Keratinocyte (primary cell): ENCODE data around the gene GFRA3.

ENCODE experiments used
- CTCF ChIP-seq, 3 experiments: IDR thresholded peaks in 1 of 3; conservative IDR thresholded peaks in 1 of 3; optimal IDR thresholded peaks in 1 of 3; 2 replicates in 2 of 3; 3 replicates in 1 of 3; pipeline versions ENCODE3 to v1.5.1; 2011; ENCODE audit warnings: low read length in 3 of 3, mild to moderate bottlenecking in 3 of 3, moderate library complexity in 2 of 3, control low read depth in 1 of 3, inconsistent platforms in 1 of 3; ENCODE audit not compliant: insufficient read depth in 2 of 3; ENCODE audit errors: extremely low read depth in 1 of 3
- EZH2 ChIP-seq: IDR thresholded peaks from one replicate; pipeline ENCODE4 v1.6.1; 2012; ENCODE audit warnings: inconsistent platforms, mild to moderate bottlenecking, low read length, moderate library complexity

- TF ChIP-seq CTCF (optimal IDR thresholded peaks at IDR 0.05 in 1 of 3, IDR thresholded peaks at IDR 0.05 in 1 of 3, conservative IDR thresholded peaks at IDR 0.05 in 1 of 3; ENCODE audit: extremely low read depth in 1 of 3, insufficient read depth in 2 of 3, low read length in 3 of 3), result no peak
- no peak for TF ChIP-seq EZH2
Observed at GRCh38 chr5:138212828-138213160, 61.6 kb downstream of the GFRA3 start.
